Spinal cord (tissue), 10 donors: ENCODE results near the gene HDHD5. TPM values are rescaled to one million over a fixed set of nuclear protein-coding genes. Genes with fewer than 3 reads are reported as not detected.

Source experiments
- DNase-seq, 6 donors: peaks; one replicate each; pipeline versions ENCODE4 v3.0.0 to v3.0.0-alpha.2; 2013 to 2015; ENCODE audit warnings: low spot score in 6 of 6, low read depth in 4 of 6
- H3K27ac ChIP-seq: one replicate; pipeline ENCODE4 v1.5.1; 2013; ENCODE audit warnings: low read depth, low read length, control low read depth
- H3K27me3 ChIP-seq: one replicate; pipeline ENCODE4 v1.6.1; 2013; ENCODE audit warnings: low read length; ENCODE audit not compliant: control insufficient read depth, insufficient read depth
- H3K36me3 ChIP-seq: one replicate; pipeline ENCODE4 v1.6.1; 2013; ENCODE audit warnings: low read length; ENCODE audit not compliant: control insufficient read depth, insufficient read depth
- H3K4me1 ChIP-seq: one replicate; pipeline ENCODE4 v1.6.1; 2013; ENCODE audit warnings: low read length; ENCODE audit not compliant: control insufficient read depth, insufficient read depth
- H3K4me3 ChIP-seq: one replicate; pipeline ENCODE4 v1.5.1; 2013; ENCODE audit warnings: low read depth, low read length, control low read depth
- H3K9me3 ChIP-seq: one replicate; pipeline ENCODE4 v1.6.1; 2013; ENCODE audit warnings: low read length; ENCODE audit not compliant: control insufficient read depth, insufficient read depth
- WGBS: methylation state at CpG from one replicate; pipeline ENCODE4 v1.1.5; 2013; ENCODE audit warnings: missing lambda C conversion rate; ENCODE audit not compliant: insufficient coverage; 5-methylcytosine and 5-hydroxymethylcytosine counted together
- long read RNA-seq, 4 donors: transcript quantifications; one replicate each; lab custom pipeline, GENCODE V29; 2026
- polyA plus RNA-seq, 2 donors: library from polyadenylated mRNA; unstranded; fragments of 120-200 nt; gene quantifications; one replicate each; pipeline ENCODE4 v1.2.1, GENCODE V29; 2013; ENCODE audit not compliant: insufficient read length in 2 of 2
- total RNA-seq, 2 donors: library from RNA; depleted of rRNA in 1 of 2; stranded (reverse); fragments of 120-200 nt in 1 of 2; fragments of >200 nt in 1 of 2; gene quantifications; one replicate each; pipeline versions ENCODE4 v1.2.3 to v1.2.4, GENCODE V29; 2013 to 2014
- donor health status: healthy.

The HDHD5 gene
- total RNA-seq (10 to 100 TPM; 23.9 to 31.7 TPM), polyA plus RNA-seq (10 to 100 TPM; 41.7 to 51.9 TPM)
- long read RNA-seq, donor 1, transcript HDHD5-202 (8 exons, 1,799 nt) = major isoform, 10 of 14 reads
- long read RNA-seq, donor 1, partial matches to known transcripts = 0 of 14 reads
- long read RNA-seq, donor 1, other reads (novel, unspliced or antisense) = 0 of 14 reads
- long read RNA-seq, donor 2, partial matches to known transcripts = 0 of 4 reads
- long read RNA-seq, donor 2, other reads (novel, unspliced or antisense) = 0 of 4 reads
- long read RNA-seq, donor 3, transcript HDHD5-202 (8 exons, 1,799 nt) = major isoform, 8 of 14 reads
- long read RNA-seq, donor 3, partial matches to known transcripts = 5 of 14 reads
- long read RNA-seq, donor 3, other reads (novel, unspliced or antisense) = 0 of 14 reads
- long read RNA-seq, donor 4, transcript HDHD5-202 (8 exons, 1,799 nt) = major isoform, 10 of 22 reads
- long read RNA-seq, donor 4, partial matches to known transcripts = 10 of 22 reads
- long read RNA-seq, donor 4, other reads (novel, unspliced or antisense) = 0 of 22 reads

GRCh38 chr22:17158568-17159503 lies at the start of gene HDHD5:
HDHD5 (minus strand) TSS chr22:17159277; CDS start chr22:17159251, 26 bp downstream.
- Histone ChIP-seq H3K36me3 (peaks cover 7% of the 10 kb centered on the region), H3K4me3 (peak within 1 kb of the TSS; percentile 63), H3K27ac (peak within 1 kb of the TSS; percentile 79), H3K27me3 (no peaks in the 10 kb centered on the region), H3K9me3 (no peaks in the 10 kb centered on the region), H3K4me1 (peaks cover 24% of the 10 kb centered on the region)
- peak; percentile 70 to 97 (median 86) for DNase-seq
- under 1% methylated on average over 114 of the region's 114 CpGs for WGBS

GRCh38 chr22:17205432-17205831 lies 46.4 kb upstream of the HDHD5 start:
- no peaks in the 10 kb centered on the region for H3K4me1 ChIP-seq
- 69% methylated on average over 5 of the region's 7 CpGs for WGBS
- H3K4me3 ChIP-seq = no peak overlapping the region
- no peaks in the 10 kb centered on the region for H3K27me3 ChIP-seq
- DNase-seq = peak in 1 of 6 donors; percentile 67
- H3K36me3 ChIP-seq = no peaks in the 10 kb centered on the region
- H3K9me3 ChIP-seq = no peaks in the 10 kb centered on the region
- H3K27ac ChIP-seq = no peak overlapping the region

GRCh38 chr22:17201285-17201945 lies 42.3 kb upstream of the HDHD5 start:
- Histone ChIP-seq H3K4me3 (no peak overlapping the region), H3K9me3 (no peaks in the 10 kb centered on the region), H3K27me3 (no peaks in the 10 kb centered on the region), H3K36me3 (no peaks in the 10 kb centered on the region), H3K4me1 (peaks cover 19% of the 10 kb centered on the region), H3K27ac (no peak overlapping the region)
- 46% methylated on average over 7 of the region's 8 CpGs for WGBS
- DNase-seq = peak in 2 of 6 donors; percentile 49 to 68

GRCh38 chr22:17199003-17199731 lies 40.1 kb upstream of the HDHD5 start:
- WGBS = 12% methylated on average over 15 of the region's 20 CpGs
- Histone ChIP-seq H3K36me3 (no peaks in the 10 kb centered on the region), H3K4me1 (peaks cover 23% of the 10 kb centered on the region), H3K27me3 (no peaks in the 10 kb centered on the region), H3K9me3 (no peaks in the 10 kb centered on the region), H3K4me3 (peak overlapping the region; percentile 38), H3K27ac (peak overlapping the region; percentile 76)
- DNase-seq = peak; percentile 28 to 87 (median 48)

GRCh38 chr22:17198170-17199002 lies 39.3 kb upstream of the HDHD5 start:
- Histone ChIP-seq H3K4me1 (peaks cover 26% of the 10 kb centered on the region), H3K36me3 (no peaks in the 10 kb centered on the region), H3K27me3 (no peaks in the 10 kb centered on the region), H3K9me3 (no peaks in the 10 kb centered on the region), H3K4me3 (peak overlapping the region; percentile 38), H3K27ac (peak overlapping the region; percentile 76)
- peak in 5 of 6 donors; percentile 13 to 88 (median 31) for DNase-seq
- WGBS = 18% methylated on average over 25 of the region's 29 CpGs

- 55% methylated on average over 7 of the region's 7 CpGs for WGBS
- H3K4me1 ChIP-seq = peaks cover 20% of the 10 kb centered on the region
- H3K27me3 ChIP-seq = no peaks in the 10 kb centered on the region
- H3K4me3 ChIP-seq = no peak overlapping the region
- DNase-seq = no peak
- H3K36me3 ChIP-seq = peaks cover 18% of the 10 kb centered on the region
- H3K27ac ChIP-seq = no peak overlapping the region
- H3K9me3 ChIP-seq = no peaks in the 10 kb centered on the region
These were observed 35.1 kb upstream of the HDHD5 start for GRCh38 chr22:17194213-17194612.

- Histone ChIP-seq H3K27me3 (no peaks in the 10 kb centered on the region), H3K4me1 (peaks cover 7% of the 10 kb centered on the region), H3K27ac (no peak overlapping the region), H3K36me3 (peaks cover 25% of the 10 kb centered on the region), H3K9me3 (no peaks in the 10 kb centered on the region), H3K4me3 (no peak overlapping the region)
- WGBS = 83% methylated on average over 1 of the region's 5 CpGs
- no peak for DNase-seq
These were observed 33.1 kb upstream of the HDHD5 start for GRCh38 chr22:17192186-17192585.

- peaks cover 7% of the 10 kb centered on the region for H3K4me1 ChIP-seq
- WGBS = 94% methylated on average over 10 of the region's 12 CpGs
- no peak for DNase-seq
These were observed 32.2 kb upstream of the HDHD5 start for GRCh38 chr22:17191163-17191784.

More at GRCh38 chr22:17191163-17191784, 32.2 kb upstream of the HDHD5 start:
- Histone ChIP-seq H3K9me3 (no peaks in the 10 kb centered on the region), H3K4me3 (no peak overlapping the region), H3K36me3 (peaks cover 25% of the 10 kb centered on the region), H3K27ac (no peak overlapping the region), H3K27me3 (no peaks in the 10 kb centered on the region)
